Loucy (cell line): ENCODE results near the gene CYLD.

Source experiments
- EZH2phosphoT487 ChIP-seq: fragments of 200-600 bp; IDR thresholded peaks from 2 replicates; pipeline ENCODE4 v1.6.1; 2018; ENCODE audit warnings: antibody characterized with exemption, mild to moderate bottlenecking, moderate library complexity, borderline replicate concordance
- TF ChIP-seq, protein P1 (sequence below): fragments of 200-600 bp; sonication (generic); conservative IDR thresholded peaks from 2 replicates; pipeline ENCODE4 v1.5.1; 2014; ENCODE audit warnings: mild to moderate bottlenecking, antibody characterized with exemption, low read length

DNA sequence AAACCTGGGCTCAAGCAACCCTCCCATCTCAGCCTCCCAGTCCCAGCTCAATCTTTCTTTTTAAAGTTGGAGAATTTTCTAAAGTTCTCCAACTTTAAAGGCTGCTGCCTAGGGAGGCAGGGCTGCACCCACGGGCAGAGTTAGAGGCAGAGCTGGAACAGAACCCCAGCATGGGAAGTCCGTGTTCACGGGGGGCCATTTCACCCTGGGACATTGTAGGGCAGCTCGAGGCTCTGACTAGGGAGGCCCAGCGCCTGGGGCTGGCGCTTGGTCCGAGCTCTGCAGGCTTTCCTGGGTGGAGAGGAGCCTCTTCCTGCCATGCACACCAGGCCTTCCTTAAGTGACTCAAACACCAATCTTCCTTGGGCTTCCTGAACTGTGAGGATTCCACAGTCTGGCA is 70.2 kb downstream of the CYLD start:
- TF ChIP-seq, protein P1, sequence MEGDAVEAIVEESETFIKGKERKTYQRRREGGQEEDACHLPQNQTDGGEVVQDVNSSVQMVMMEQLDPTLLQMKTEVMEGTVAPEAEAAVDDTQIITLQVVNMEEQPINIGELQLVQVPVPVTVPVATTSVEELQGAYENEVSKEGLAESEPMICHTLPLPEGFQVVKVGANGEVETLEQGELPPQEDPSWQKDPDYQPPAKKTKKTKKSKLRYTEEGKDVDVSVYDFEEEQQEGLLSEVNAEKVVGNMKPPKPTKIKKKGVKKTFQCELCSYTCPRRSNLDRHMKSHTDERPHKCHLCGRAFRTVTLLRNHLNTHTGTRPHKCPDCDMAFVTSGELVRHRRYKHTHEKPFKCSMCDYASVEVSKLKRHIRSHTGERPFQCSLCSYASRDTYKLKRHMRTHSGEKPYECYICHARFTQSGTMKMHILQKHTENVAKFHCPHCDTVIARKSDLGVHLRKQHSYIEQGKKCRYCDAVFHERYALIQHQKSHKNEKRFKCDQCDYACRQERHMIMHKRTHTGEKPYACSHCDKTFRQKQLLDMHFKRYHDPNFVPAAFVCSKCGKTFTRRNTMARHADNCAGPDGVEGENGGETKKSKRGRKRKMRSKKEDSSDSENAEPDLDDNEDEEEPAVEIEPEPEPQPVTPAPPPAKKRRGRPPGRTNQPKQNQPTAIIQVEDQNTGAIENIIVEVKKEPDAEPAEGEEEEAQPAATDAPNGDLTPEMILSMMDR: no peak
- TF ChIP-seq EZH2phosphoT487: no peak
